Measurements from ENCODE around the gene P2RY8. TPM values are rescaled to one million over a fixed set of nuclear protein-coding genes. Genes with fewer than 3 reads are reported as not detected.

Gene P2RY8
- total RNA-seq, 1 experiment from 2014 or later = not detected

DNA sequence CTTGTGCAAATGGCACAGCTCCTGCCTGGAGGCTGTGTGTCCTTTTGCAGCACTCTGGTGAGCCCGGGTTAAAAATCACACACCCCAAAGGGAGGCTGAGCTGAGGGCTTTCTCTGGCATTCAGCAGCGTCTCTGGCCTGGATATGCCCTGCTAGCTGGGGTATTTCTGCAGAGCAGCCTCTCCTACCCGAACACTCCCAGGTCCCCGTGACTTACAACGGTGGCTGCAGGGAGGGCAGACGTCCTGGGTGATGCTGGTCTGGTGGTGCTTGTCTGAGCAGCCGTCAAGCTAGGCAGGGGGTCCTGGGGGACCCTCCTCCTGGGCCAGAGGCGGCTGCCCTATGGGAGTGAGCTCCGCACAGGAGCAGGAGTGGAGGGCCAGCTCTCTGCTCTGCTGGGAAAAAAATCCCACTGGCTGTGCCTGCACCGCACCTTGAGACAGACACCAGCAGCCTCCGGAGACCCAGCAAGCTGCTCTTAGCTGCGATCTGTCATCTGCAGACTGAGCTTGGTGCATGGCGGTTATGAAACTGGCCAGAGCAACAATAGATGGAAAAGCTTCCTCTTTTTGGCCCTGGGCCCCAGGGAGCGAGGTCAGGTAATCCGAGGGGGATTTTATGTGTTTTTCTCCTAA lies 43.0 kb downstream of the P2RY8 start:
- Histone ChIP-seq H3K4me1 (no peaks in the 10 kb centered on the region), H3K27me3 (replicated peaks; ENCODE audit: control insufficient read depth, insufficient read depth, low read length) (no peaks in the 10 kb centered on the region), H3K9me3 (no peaks in the 10 kb centered on the region), H3K4me3 (ENCODE audit: low read depth, low read length) (no peak overlapping the region), H3K36me3 (ENCODE audit: control insufficient read depth, insufficient read depth, low read length) (no peaks in the 10 kb centered on the region)
- Mint-ChIP-seq H3K27me3 (ENCODE audit: insufficient read depth, unreplicated experiment) (no peaks in the 10 kb centered on the region), H3K4me3 (ENCODE audit: unreplicated experiment) (no peak overlapping the region), H3K27ac (ENCODE audit: unreplicated experiment) (no peak overlapping the region), H3K36me3 (ENCODE audit: insufficient read depth, unreplicated experiment) (peaks cover 6% of the 10 kb centered on the region), H3K9me3 (ENCODE audit: unreplicated experiment) (peaks cover 9% of the 10 kb centered on the region), H3K4me1 (ENCODE audit: low read depth, unreplicated experiment) (no peaks in the 10 kb centered on the region)
- no peak for DNase-seq
- intact Hi-C loops (cut with micrococcal nuclease; ENCODE audit: unreplicated experiment) = no loop called here
- no TSS peak for BruUV-seq (replicated peaks)
- ChIA-PET CTCF (no interaction called here), POLR2A (no interaction called here)
- TF ChIP-seq, protein P1, sequence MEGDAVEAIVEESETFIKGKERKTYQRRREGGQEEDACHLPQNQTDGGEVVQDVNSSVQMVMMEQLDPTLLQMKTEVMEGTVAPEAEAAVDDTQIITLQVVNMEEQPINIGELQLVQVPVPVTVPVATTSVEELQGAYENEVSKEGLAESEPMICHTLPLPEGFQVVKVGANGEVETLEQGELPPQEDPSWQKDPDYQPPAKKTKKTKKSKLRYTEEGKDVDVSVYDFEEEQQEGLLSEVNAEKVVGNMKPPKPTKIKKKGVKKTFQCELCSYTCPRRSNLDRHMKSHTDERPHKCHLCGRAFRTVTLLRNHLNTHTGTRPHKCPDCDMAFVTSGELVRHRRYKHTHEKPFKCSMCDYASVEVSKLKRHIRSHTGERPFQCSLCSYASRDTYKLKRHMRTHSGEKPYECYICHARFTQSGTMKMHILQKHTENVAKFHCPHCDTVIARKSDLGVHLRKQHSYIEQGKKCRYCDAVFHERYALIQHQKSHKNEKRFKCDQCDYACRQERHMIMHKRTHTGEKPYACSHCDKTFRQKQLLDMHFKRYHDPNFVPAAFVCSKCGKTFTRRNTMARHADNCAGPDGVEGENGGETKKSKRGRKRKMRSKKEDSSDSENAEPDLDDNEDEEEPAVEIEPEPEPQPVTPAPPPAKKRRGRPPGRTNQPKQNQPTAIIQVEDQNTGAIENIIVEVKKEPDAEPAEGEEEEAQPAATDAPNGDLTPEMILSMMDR (IDR thresholded peaks at IDR 0.05; ENCODE audit: insufficient read depth in 1 of 2, low read depth in 1 of 2, low read length in 1 of 2, severe bottlenecking in 1 of 2, unreplicated experiment in 1 of 2) = no peak

DNA sequence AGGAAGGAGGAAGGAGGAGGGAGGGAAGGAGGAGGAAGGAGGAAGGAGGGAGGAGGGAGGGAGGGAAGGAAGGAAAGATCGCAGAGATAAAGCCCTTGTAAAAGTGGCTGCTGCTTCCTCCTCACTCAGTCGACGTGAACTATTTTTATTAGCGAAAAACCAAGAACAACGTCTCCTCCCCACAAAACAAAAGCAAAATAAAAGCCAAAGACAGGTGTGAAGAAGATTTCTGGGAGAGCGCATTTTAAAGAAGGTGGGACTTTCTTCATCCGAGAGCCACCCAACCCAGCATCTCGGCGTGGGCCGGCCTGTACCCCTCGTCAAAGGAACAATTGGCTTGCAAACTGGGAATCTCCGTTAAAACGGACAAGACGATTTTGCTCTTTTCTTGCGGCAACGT lies 43.6 kb downstream of the P2RY8 start:
- no peak for DNase-seq
- no peak overlapping the region for H3K4me3 Mint-ChIP-seq (ENCODE audit: unreplicated experiment)
- BruUV-seq (replicated peaks) = no TSS peak

DNA sequence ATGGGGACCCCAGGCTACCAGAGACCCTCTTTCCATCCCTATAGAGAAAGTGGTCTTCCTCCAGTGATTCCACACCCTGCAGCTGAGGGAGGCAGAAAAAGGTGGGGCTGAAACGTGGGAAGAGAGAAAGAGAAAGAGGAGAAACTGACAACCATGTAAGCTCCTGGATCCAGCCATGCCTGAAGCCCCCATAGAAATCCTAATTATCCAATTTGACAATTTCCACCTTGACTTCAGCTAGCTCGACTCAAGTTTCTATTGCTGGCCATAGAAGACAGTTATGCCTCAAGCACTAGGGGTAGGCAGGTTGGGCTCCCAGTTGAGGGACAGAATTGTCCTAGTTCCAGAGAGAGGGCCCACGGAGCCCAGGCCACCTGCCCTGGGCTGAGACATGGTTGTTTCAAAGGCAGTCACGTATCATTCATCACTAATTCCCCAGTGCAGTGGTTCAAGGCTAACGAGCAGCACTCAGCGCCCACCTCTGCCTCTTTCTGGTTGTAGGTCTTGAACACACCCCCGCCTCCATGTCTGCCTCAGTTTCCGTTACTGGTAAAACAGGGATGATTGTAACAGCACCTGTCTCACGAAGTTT lies 44.5 kb downstream of the P2RY8 start:
- no peak overlapping the region for H3K27ac Mint-ChIP-seq (ENCODE audit: unreplicated experiment)
- Histone ChIP-seq H3K9me3 (no peaks in the 10 kb centered on the region), H3K27me3 (replicated peaks; ENCODE audit: control insufficient read depth, insufficient read depth, low read length) (no peaks in the 10 kb centered on the region), H3K4me3 (ENCODE audit: low read depth, low read length) (no peak overlapping the region), H3K4me1 (no peaks in the 10 kb centered on the region), H3K36me3 (ENCODE audit: control insufficient read depth, insufficient read depth, low read length) (no peaks in the 10 kb centered on the region)
- peaks cover 6% of the 10 kb centered on the region for H3K36me3 Mint-ChIP-seq (ENCODE audit: insufficient read depth, unreplicated experiment)
- ChIA-PET POLR2A (no interaction called here), CTCF (no interaction called here)
- no peaks in the 10 kb centered on the region for H3K27me3 Mint-ChIP-seq (ENCODE audit: insufficient read depth, unreplicated experiment)
- TF ChIP-seq, protein P1 (IDR thresholded peaks at IDR 0.05; ENCODE audit: insufficient read depth in 1 of 2, low read depth in 1 of 2, low read length in 1 of 2, severe bottlenecking in 1 of 2, unreplicated experiment in 1 of 2) = no peak
- no peak overlapping the region for H3K4me3 Mint-ChIP-seq (ENCODE audit: unreplicated experiment)
- intact Hi-C loops (cut with micrococcal nuclease; ENCODE audit: unreplicated experiment) = no loop called here
- BruUV-seq (replicated peaks) = no TSS peak
- no peaks in the 10 kb centered on the region for H3K4me1 Mint-ChIP-seq (ENCODE audit: low read depth, unreplicated experiment)
- H3K9me3 Mint-ChIP-seq (ENCODE audit: unreplicated experiment) = peaks cover 9% of the 10 kb centered on the region
- DNase-seq = no peak

More for the DNA sequence above, 43.6 kb downstream of the P2RY8 start:
- TF ChIP-seq, protein P1 (IDR thresholded peaks at IDR 0.05; ENCODE audit: insufficient read depth in 1 of 2, low read depth in 1 of 2, low read length in 1 of 2, severe bottlenecking in 1 of 2, unreplicated experiment in 1 of 2) = no peak
- ChIA-PET POLR2A (no interaction called here), CTCF (no interaction called here)
- Histone ChIP-seq H3K4me3 (ENCODE audit: low read depth, low read length) (no peak overlapping the region), H3K9me3 (no peaks in the 10 kb centered on the region), H3K36me3 (ENCODE audit: control insufficient read depth, insufficient read depth, low read length) (no peaks in the 10 kb centered on the region), H3K4me1 (no peaks in the 10 kb centered on the region), H3K27me3 (replicated peaks; ENCODE audit: control insufficient read depth, insufficient read depth, low read length) (no peaks in the 10 kb centered on the region)
- peaks cover 9% of the 10 kb centered on the region for H3K9me3 Mint-ChIP-seq (ENCODE audit: unreplicated experiment)
- intact Hi-C loops (cut with micrococcal nuclease; ENCODE audit: unreplicated experiment) = no loop called here
- H3K4me1 Mint-ChIP-seq (ENCODE audit: low read depth, unreplicated experiment) = no peaks in the 10 kb centered on the region
- no peaks in the 10 kb centered on the region for H3K27me3 Mint-ChIP-seq (ENCODE audit: insufficient read depth, unreplicated experiment)
- peaks cover 6% of the 10 kb centered on the region for H3K36me3 Mint-ChIP-seq (ENCODE audit: insufficient read depth, unreplicated experiment)
- no peak overlapping the region for H3K27ac Mint-ChIP-seq (ENCODE audit: unreplicated experiment)
